22Rv1 (cell line): Measurements from ENCODE around the gene NKX6-2.

Experiments
- ZFX ChIP-seq: fragments of 450-650 bp; IDR thresholded peaks from 2 replicates; pipeline ENCODE4 v1.6.1; 2017; ENCODE audit warnings: antibody characterized with exemption, borderline replicate concordance
- TF ChIP-seq, protein P1 (sequence below): fragments of 450-650 bp; IDR thresholded peaks from 2 replicates; pipeline ENCODE4 v1.5.1; 2017; ENCODE audit warnings: mild to moderate bottlenecking

DNA sequence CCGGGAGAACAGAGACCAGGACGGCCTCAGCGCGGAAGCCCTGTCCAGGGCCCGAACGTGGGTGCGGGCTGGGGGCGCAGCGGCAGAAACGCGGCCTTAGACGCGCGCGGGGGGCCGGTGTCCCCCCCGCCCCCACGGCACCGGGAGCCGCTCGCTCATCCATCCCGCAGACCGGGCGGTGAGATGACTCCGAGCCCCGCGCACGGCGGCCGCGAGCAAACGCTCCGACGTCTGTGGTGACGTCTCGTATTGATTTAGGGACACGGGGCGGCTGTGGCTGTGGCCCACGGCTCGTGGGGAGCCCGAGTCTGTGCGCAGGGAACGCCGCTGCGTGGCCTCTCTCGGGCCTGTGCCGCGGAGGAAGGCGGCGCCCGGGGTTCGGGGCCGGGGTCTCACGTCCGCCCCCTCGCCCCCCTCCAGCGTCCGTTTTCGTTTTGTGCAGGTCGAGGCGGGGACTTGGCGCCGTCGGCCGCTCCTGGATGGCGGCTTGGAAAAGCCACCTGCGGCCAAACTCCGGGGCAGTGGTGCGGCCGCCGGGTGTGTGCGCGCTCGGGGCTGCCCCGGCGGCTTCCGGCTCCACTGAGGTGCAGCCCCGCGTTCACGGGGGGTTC lies 1.0 kb upstream of the NKX6-2 start:
- TF ChIP-seq, protein P1, sequence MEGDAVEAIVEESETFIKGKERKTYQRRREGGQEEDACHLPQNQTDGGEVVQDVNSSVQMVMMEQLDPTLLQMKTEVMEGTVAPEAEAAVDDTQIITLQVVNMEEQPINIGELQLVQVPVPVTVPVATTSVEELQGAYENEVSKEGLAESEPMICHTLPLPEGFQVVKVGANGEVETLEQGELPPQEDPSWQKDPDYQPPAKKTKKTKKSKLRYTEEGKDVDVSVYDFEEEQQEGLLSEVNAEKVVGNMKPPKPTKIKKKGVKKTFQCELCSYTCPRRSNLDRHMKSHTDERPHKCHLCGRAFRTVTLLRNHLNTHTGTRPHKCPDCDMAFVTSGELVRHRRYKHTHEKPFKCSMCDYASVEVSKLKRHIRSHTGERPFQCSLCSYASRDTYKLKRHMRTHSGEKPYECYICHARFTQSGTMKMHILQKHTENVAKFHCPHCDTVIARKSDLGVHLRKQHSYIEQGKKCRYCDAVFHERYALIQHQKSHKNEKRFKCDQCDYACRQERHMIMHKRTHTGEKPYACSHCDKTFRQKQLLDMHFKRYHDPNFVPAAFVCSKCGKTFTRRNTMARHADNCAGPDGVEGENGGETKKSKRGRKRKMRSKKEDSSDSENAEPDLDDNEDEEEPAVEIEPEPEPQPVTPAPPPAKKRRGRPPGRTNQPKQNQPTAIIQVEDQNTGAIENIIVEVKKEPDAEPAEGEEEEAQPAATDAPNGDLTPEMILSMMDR, result no peak
- no peak for TF ChIP-seq ZFX
